BLaER1 (cell line): ENCODE measurements around the gene RRAGC.

Experiments
- H3K27ac ChIP-seq: shearing (Covaris generic); formaldehyde crosslinking; 2 replicates; pipeline ENCODE4 v1.8.1; 2022
- H3K27me3 ChIP-seq: shearing (Covaris generic); formaldehyde crosslinking; 2 replicates; pipeline ENCODE4 v1.8.1; 2022
- H3K36me3 ChIP-seq: shearing (Covaris generic); formaldehyde crosslinking; 2 replicates; pipeline ENCODE4 v1.8.1; 2022
- H3K4me1 ChIP-seq: shearing (Covaris generic); formaldehyde crosslinking; 2 replicates; pipeline ENCODE4 v1.8.1; 2022
- H3K4me2 ChIP-seq: shearing (Covaris generic); formaldehyde crosslinking; 2 replicates; pipeline ENCODE4 v1.8.1; 2022
- H3K4me3 ChIP-seq: shearing (Covaris generic); formaldehyde crosslinking; 2 replicates; pipeline ENCODE4 v1.8.1; 2022
- H3K9ac ChIP-seq: shearing (Covaris generic); formaldehyde crosslinking; 2 replicates; pipeline ENCODE4 v1.8.1; 2022
- H3K9me3 ChIP-seq: shearing (Covaris generic); formaldehyde crosslinking; 2 replicates; pipeline ENCODE4 v1.8.1; 2022
- H4K20me1 ChIP-seq: shearing (Covaris generic); formaldehyde crosslinking; 2 replicates; pipeline ENCODE4 v1.8.1; 2022
- Cebpa-rat ChIP-seq: shearing (Covaris generic); IDR thresholded peaks from 2 replicates; pipeline ENCODE4 v1.8.1; 2022

Gene RRAGC

GRCh38 chr1:38888423-38889333 is 29.1 kb upstream of the RRAGC start:
- Histone ChIP-seq H3K4me3 (no peak overlapping the region), H4K20me1 (no peaks in the 10 kb centered on the region), H3K9ac (no peak overlapping the region), H3K4me1 (peaks cover 7% of the 10 kb centered on the region; the same call in 1 of the 2 replicates), H3K27me3 (no peaks in the 10 kb centered on the region), H3K36me3 (no peaks in the 10 kb centered on the region), H3K4me2 (no peak overlapping the region), H3K9me3 (no peaks in the 10 kb centered on the region), H3K27ac (no peak overlapping the region)
- no peak for TF ChIP-seq Cebpa-rat

DNA sequence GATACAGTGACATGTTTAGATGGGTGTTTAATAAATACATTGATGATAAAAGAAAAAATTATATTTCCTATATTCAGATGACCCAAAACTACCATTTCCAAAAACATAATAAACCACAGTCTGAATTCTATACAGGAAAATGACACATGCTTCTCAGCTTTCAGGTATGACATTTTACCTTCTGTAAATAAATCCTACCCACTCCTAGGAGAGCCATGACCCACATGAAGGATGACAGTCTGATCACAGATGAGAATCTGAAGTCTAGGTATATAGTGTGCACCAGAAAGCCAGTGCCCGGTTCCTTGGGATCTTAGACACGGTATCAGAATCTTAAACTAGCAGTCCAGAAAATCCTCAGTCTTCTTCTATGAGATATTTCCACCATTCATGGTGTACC is 25.5 kb upstream of the RRAGC start:
- no peak overlapping the region for H3K27ac ChIP-seq
- H3K9me3 ChIP-seq = no peaks in the 10 kb centered on the region
- no peaks in the 10 kb centered on the region for H3K27me3 ChIP-seq
- no peaks in the 10 kb centered on the region for H3K36me3 ChIP-seq
- H3K9ac ChIP-seq = no peak overlapping the region
- no peak overlapping the region for H3K4me2 ChIP-seq
- H3K4me3 ChIP-seq = no peak overlapping the region
- no peaks in the 10 kb centered on the region for H4K20me1 ChIP-seq
- H3K4me1 ChIP-seq = peaks cover 2% of the 10 kb centered on the region; the same call in 1 of the 2 replicates
- no peak for TF ChIP-seq Cebpa-rat

DNA sequence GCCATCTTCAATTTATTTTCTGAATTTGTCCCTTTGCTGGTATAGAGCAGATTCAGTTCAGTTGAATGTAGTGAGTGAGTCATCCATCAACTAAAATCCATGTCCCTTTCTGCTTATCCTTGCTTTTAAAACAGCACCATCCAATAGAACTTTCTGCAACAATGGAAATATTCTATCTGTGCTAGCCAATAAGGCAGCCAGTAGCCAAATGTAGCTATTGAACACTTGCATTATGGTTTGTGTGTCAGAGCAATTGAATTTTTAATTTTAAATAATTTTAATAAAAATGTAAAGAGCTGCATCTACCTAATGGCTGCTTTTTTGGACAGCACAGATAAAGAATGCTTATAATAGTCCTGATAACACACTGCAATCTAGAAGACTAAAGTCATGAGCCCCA is 21.9 kb upstream of the RRAGC start, which contains the start of gene GJA9:
Gene GJA9, minus strand, starts transcription at position 101 of the 400 bp plus-strand sequence. CDS start 5,489 bp downstream, outside the sequence.
- no peaks in the 10 kb centered on the region for H3K27me3 ChIP-seq
- H3K4me3 ChIP-seq = no peak within 1 kb of the TSS
- H3K36me3 ChIP-seq = no peaks in the 10 kb centered on the region
- H3K9ac ChIP-seq = no peak within 1 kb of the TSS
- H3K9me3 ChIP-seq = no peaks in the 10 kb centered on the region
- H4K20me1 ChIP-seq = no peaks in the 10 kb centered on the region
- H3K4me1 ChIP-seq = no peaks in the 10 kb centered on the region
- no peak within 1 kb of the TSS for H3K4me2 ChIP-seq
- H3K27ac ChIP-seq = no peak within 1 kb of the TSS
- TF ChIP-seq Cebpa-rat = no peak

DNA sequence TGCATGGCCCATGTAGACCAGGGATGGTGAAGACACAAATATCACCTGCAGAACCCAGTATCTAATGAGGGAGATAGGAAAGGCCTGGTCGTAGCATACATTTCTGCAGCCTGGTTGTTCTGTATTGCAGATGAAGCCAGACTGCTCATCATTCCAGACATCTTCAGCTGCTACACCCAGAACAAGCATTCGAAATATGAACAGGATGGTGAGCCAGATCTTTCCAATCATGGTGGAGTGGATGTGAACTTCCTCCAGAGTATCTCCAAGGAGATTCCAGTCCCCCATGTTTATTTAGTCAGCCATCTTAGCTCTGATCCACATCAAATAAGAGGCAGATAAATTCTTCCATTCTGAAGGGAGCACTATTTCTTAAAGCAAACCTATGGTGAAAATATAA is 16.2 kb upstream of the RRAGC start:
- Histone ChIP-seq H3K9ac (no peak overlapping the region), H3K27ac (no peak overlapping the region), H3K4me1 (peaks cover 27% of the 10 kb centered on the region), H3K27me3 (no peaks in the 10 kb centered on the region), H3K4me2 (no peak overlapping the region), H4K20me1 (peaks cover 15% of the 10 kb centered on the region; the same call in 1 of the 2 replicates), H3K4me3 (no peak overlapping the region), H3K36me3 (no peaks in the 10 kb centered on the region), H3K9me3 (no peaks in the 10 kb centered on the region)
- TF ChIP-seq Cebpa-rat = no peak

DNA sequence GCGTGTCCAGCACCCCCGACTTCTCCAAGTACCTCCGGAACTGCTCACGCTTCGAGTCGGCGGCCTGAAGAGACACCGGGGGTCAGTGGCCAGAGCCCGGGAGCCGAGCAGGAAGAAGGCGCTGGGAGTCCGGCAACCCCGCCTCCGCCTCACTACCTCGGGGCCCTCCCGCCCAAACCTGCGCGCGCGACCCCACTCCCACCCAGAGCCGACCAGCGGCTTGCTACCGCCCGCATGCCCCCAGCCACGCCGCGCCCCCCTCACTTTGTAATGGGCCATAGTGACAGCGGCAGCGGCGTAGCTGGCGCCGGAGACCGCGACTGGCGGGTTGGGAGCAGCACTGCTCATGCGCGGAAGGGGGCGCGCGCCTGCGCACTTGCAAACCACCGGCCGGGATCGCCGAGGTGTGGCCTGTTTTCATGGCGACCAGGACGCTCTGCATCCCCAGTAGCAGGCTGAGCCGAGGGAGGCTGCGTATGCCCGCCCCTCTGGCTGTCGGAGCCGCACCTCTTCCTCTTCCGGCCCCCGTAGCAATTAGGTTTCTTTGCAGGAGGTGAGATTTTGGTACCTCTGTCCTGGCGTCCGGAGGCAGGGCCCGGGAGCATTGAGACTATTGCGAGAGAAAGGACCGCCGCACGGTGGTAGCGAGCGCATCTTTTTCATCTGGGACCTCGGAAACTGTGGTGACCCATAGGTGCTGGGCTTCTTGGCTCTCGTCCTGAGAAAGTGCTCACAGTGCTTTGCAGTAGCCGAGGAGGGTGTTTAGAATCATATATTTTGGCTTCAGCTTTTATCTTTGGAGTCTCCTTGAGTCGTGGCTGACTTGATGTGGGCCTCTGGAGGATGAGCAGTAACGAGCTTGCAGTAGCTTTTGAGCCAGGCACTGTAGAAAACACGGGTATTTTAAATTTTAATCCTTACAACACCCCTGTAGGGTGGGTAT is 13.7 kb upstream of the RRAGC start, which contains the start of gene MYCBP:
Gene MYCBP, minus strand, starts transcription at position 322 of the 943 bp plus-strand sequence. Its CDS starts 43 bp downstream, at position 279.
- H3K4me1 ChIP-seq = peaks cover 27% of the 10 kb centered on the region
- no peaks in the 10 kb centered on the region for H3K27me3 ChIP-seq
- H3K9ac ChIP-seq = peak within 1 kb of the TSS; percentile 89
- H3K27ac ChIP-seq = peak within 1 kb of the TSS; percentile 57
- H3K9me3 ChIP-seq = no peaks in the 10 kb centered on the region
- H4K20me1 ChIP-seq = peaks cover 16% of the 10 kb centered on the region; the same call in 1 of the 2 replicates
- peak within 1 kb of the TSS; percentile 93 for H3K4me2 ChIP-seq
- no peak for TF ChIP-seq Cebpa-rat
- no peaks in the 10 kb centered on the region for H3K36me3 ChIP-seq
- H3K4me3 ChIP-seq = peak within 1 kb of the TSS; percentile 99

DNA sequence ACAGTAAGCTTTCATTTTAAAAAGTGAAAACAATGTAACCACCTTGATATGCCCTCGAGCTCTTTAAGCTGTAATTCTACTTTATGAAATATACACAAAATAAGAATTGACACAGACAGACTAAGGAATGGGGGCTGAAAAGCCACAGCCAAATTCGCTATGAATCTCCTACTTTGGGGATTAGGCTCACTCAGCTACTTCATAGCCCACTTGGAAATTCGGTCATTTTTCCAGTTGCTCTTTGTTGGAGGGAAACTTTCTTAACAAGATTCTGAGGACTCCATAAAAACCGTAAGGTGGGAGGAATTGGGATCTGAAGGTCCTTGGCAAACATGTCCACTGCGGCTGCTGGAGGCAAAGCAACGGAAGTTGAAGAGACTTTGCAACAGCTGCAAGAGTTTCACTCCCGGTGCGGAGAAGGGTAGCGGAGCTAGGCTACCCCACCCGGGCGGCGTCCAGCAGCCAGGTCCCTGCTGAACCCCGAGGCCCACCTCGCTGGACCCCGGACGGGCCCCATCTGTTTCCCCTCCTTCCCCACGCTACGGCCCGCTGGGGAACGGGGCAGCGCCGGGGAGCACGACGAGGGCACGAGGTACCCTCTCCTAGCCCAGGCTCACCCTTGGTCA is 12.9 kb upstream of the RRAGC start:
- peaks cover 32% of the 10 kb centered on the region for H3K4me1 ChIP-seq
- H3K36me3 ChIP-seq = peaks cover 6% of the 10 kb centered on the region; the same call in 1 of the 2 replicates
- peak overlapping the region; percentile 89 for H3K9ac ChIP-seq
- peaks cover 21% of the 10 kb centered on the region; the same call in 1 of the 2 replicates for H4K20me1 ChIP-seq
- peak overlapping the region; percentile 99 for H3K4me3 ChIP-seq
- TF ChIP-seq Cebpa-rat = no peak
- H3K27ac ChIP-seq = peak overlapping the region; percentile 57
- no peaks in the 10 kb centered on the region for H3K9me3 ChIP-seq
- H3K27me3 ChIP-seq = no peaks in the 10 kb centered on the region
- H3K4me2 ChIP-seq = peak overlapping the region; percentile 93

- Histone ChIP-seq H3K4me2 (no peak overlapping the region), H3K36me3 (peaks cover 20% of the 10 kb centered on the region), H4K20me1 (peaks cover 28% of the 10 kb centered on the region), H3K9me3 (no peaks in the 10 kb centered on the region), H3K27ac (no peak overlapping the region), H3K4me1 (peaks cover 33% of the 10 kb centered on the region), H3K4me3 (no peak overlapping the region), H3K9ac (no peak overlapping the region), H3K27me3 (no peaks in the 10 kb centered on the region)
- no peak for TF ChIP-seq Cebpa-rat
Observed at GRCh38 chr1:38870996-38871395, 11.4 kb upstream of the RRAGC start.

DNA sequence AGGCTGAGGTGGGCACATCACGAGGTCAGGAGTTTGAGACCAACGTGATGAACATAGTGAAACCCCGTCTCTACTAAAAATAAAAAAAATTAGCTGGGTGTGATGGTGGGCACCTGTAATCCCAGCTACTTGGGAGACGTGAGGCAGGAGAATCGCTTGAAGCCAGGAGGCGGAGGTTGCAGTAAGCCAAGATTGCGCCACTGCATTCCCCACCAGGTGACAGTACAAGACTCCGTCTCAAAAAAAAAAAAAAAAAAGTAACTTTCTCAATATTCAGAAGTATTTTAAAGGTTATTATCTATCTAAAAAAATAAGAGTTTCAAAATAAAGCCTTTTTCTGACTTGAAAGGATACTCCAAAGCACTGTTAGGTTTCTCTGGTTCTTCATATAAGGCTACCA is 7.6 kb upstream of the RRAGC start:
- no peak overlapping the region for H3K9ac ChIP-seq
- peaks cover 20% of the 10 kb centered on the region for H3K4me1 ChIP-seq
- H4K20me1 ChIP-seq = peaks cover 40% of the 10 kb centered on the region
- no peak overlapping the region for H3K4me2 ChIP-seq
- no peak overlapping the region for H3K4me3 ChIP-seq
- no peaks in the 10 kb centered on the region for H3K27me3 ChIP-seq
- no peak for TF ChIP-seq Cebpa-rat
- peaks cover 52% of the 10 kb centered on the region for H3K36me3 ChIP-seq
- H3K9me3 ChIP-seq = no peaks in the 10 kb centered on the region
- no peak overlapping the region for H3K27ac ChIP-seq

- Histone ChIP-seq H3K4me3 (no peak overlapping the region), H3K9me3 (no peaks in the 10 kb centered on the region)
- no peak for TF ChIP-seq Cebpa-rat
Observed at GRCh38 chr1:38865112-38865715, 5.6 kb upstream of the RRAGC start.

More at GRCh38 chr1:38865112-38865715, 5.6 kb upstream of the RRAGC start:
- H4K20me1 ChIP-seq = peaks cover 25% of the 10 kb centered on the region
- no peak overlapping the region for H3K27ac ChIP-seq
- no peaks in the 10 kb centered on the region for H3K27me3 ChIP-seq
- H3K36me3 ChIP-seq = peaks cover 52% of the 10 kb centered on the region
- H3K9ac ChIP-seq = no peak overlapping the region
- H3K4me1 ChIP-seq = peaks cover 22% of the 10 kb centered on the region
- no peak overlapping the region for H3K4me2 ChIP-seq
